CD4-positive, alpha-beta T cell (primary cell): Measurements from ENCODE around the gene SELENOS. TPM values are rescaled to one million over a fixed set of nuclear protein-coding genes. Genes with fewer than 3 reads are reported as not detected.

Experiments
- ATAC-seq: fragments of 200-7000 bp; cut with Tn5 transposase; one replicate; pipeline ENCODE4 v1.10.0; 2022; ENCODE audit warnings: mild to moderate bottlenecking; ENCODE audit not compliant: poor library complexity
- CTCF ChIA-PET: fragments of 350-600 bp; sonication (Branson Sonifier 250); formaldehyde crosslinking; loops from one replicate; lab custom pipeline; 2021; ENCODE audit warnings: antibody characterized with exemption, inconsistent platforms; lab: Charles Lee
- POLR2A ChIA-PET: fragments of 350-600 bp; sonication (Branson Sonifier 250); formaldehyde crosslinking; loops from one replicate; lab custom pipeline; 2021; ENCODE audit warnings: antibody characterized with exemption, inconsistent platforms; lab: Charles Lee
- DNase-seq, 14 experiments: peaks; one replicate each; pipeline ENCODE4 v3.0.0-alpha.2; 2013 to 2020; ENCODE audit warnings: mixed read lengths in 2 of 14
- H3K27ac ChIP-seq, 2 donors: one replicate each; pipeline versions ENCODE4 v1.5.1 to v1.7.0; 2013; ENCODE audit warnings: low read length in 2 of 2, low read depth in 1 of 2, mild to moderate bottlenecking in 1 of 2
- H3K27me3 ChIP-seq, 2 experiments: 1 replicate in 1 of 2; 2 replicates in 1 of 2; pipeline versions ENCODE4 v1.6.1 to v1.7.0; 2013; ENCODE audit warnings: low read length in 2 of 2, control low read depth in 1 of 2, mild to moderate bottlenecking in 1 of 2, moderate library complexity in 1 of 2; ENCODE audit not compliant: insufficient read depth in 2 of 2, control insufficient read depth in 1 of 2
- H3K36me3 ChIP-seq: one replicate; pipeline ENCODE4 v1.6.1; 2013; ENCODE audit warnings: low read length, control low read depth; ENCODE audit not compliant: insufficient read depth
- H3K4me1 ChIP-seq: one replicate; pipeline ENCODE4 v1.6.1; 2013; ENCODE audit warnings: low read length, control low read depth; ENCODE audit not compliant: insufficient read depth
- H3K4me3 ChIP-seq: one replicate; pipeline ENCODE4 v1.5.1; 2013; ENCODE audit warnings: mild to moderate bottlenecking, low read length, moderate library complexity
- H3K9me3 ChIP-seq, 2 experiments: 1 replicate in 1 of 2; 2 replicates in 1 of 2; pipeline versions ENCODE4 v1.6.1 to v1.7.0; 2013; ENCODE audit warnings: low read length in 2 of 2, mild to moderate bottlenecking in 2 of 2, control low read depth in 1 of 2, moderate library complexity in 1 of 2; ENCODE audit not compliant: control insufficient read depth in 1 of 2, insufficient read depth in 1 of 2
- H3K27ac Mint-ChIP-seq: one replicate; pipeline ENCODE4 v1.8.0; 2020; ENCODE audit warnings: mixed read lengths
- H3K27me3 Mint-ChIP-seq: one replicate; pipeline ENCODE4 v1.8.0; 2021; ENCODE audit warnings: mixed read lengths
- H3K36me3 Mint-ChIP-seq: one replicate; pipeline ENCODE4 v1.8.0; 2021; ENCODE audit warnings: low read depth, mixed read lengths
- H3K4me1 Mint-ChIP-seq: one replicate; pipeline ENCODE4 v1.8.0; 2021; ENCODE audit warnings: low read depth, mixed read lengths
- H3K4me3 Mint-ChIP-seq: one replicate; pipeline ENCODE4 v1.8.0; 2020; ENCODE audit warnings: mild to moderate bottlenecking, mixed read lengths
- H3K9me3 Mint-ChIP-seq: one replicate; pipeline ENCODE4 v1.8.0; 2020; ENCODE audit warnings: mixed read lengths
- intact Hi-C, 2 experiments: fragments of 100-400 bp; cut with DNase I in 1 of 2; cut with micrococcal nuclease in 1 of 2; formaldehyde crosslinking; loops; one replicate each; pipeline versions ENCODE4 v1.15.1 to v1.9.0; 2023 to 2025; cut with DNase I, micrococcal nuclease
- total RNA-seq, 174 experiments: library from RNA in 2 of 174; stranded (reverse) in 2 of 174; gene quantifications; one replicate each; pipeline ENCODE4 v1.2.3 and lab custom pipeline; 2021 to 2026
- TF ChIP-seq, protein P1 (sequence below): fragments of 200-600 bp; IDR thresholded peaks from one replicate; pipeline ENCODE4 v1.8.0; 2022; ENCODE audit warnings: antibody characterized with exemption, mild to moderate bottlenecking

Gene SELENOS
- total RNA-seq, 2 experiments from 2014 or later, result 41.7 to 48.5 TPM

- no peaks in the 10 kb centered on the region for H3K9me3 Mint-ChIP-seq
- intact Hi-C loops, result no loop called here
- TF ChIP-seq, protein P1, sequence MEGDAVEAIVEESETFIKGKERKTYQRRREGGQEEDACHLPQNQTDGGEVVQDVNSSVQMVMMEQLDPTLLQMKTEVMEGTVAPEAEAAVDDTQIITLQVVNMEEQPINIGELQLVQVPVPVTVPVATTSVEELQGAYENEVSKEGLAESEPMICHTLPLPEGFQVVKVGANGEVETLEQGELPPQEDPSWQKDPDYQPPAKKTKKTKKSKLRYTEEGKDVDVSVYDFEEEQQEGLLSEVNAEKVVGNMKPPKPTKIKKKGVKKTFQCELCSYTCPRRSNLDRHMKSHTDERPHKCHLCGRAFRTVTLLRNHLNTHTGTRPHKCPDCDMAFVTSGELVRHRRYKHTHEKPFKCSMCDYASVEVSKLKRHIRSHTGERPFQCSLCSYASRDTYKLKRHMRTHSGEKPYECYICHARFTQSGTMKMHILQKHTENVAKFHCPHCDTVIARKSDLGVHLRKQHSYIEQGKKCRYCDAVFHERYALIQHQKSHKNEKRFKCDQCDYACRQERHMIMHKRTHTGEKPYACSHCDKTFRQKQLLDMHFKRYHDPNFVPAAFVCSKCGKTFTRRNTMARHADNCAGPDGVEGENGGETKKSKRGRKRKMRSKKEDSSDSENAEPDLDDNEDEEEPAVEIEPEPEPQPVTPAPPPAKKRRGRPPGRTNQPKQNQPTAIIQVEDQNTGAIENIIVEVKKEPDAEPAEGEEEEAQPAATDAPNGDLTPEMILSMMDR, result no peak
- no peak overlapping the region for H3K27ac Mint-ChIP-seq
- H3K4me3 Mint-ChIP-seq, result no peak overlapping the region
- no peaks in the 10 kb centered on the region for H3K4me1 ChIP-seq
- H3K36me3 Mint-ChIP-seq, result no peaks in the 10 kb centered on the region
- H3K27me3 ChIP-seq, result peaks cover 0 to 2% of the 10 kb centered on the region in 2 experiments
- H3K27ac ChIP-seq, result no peak overlapping the region
- POLR2A ChIA-PET, result interaction anchor here (1.0 kb wide), 1 partner anchor 13 kb away, joined by 3 read pairs; no protein-coding TSS in a partner anchor
- ATAC-seq (no peak), DNase-seq (peak in 1 of 14 experiments; percentile 29)
- H3K4me3 ChIP-seq, result no peak overlapping the region
- no peaks in the 10 kb centered on the region for H3K36me3 ChIP-seq
- no peaks in the 10 kb centered on the region for H3K9me3 ChIP-seq
- H3K4me1 Mint-ChIP-seq, result no peaks in the 10 kb centered on the region
- peaks cover 3% of the 10 kb centered on the region for H3K27me3 Mint-ChIP-seq
- CTCF ChIA-PET, result no interaction called here
These were observed 30.0 kb upstream of the SELENOS start for GRCh38 chr15:101307048-101307896.

DNA sequence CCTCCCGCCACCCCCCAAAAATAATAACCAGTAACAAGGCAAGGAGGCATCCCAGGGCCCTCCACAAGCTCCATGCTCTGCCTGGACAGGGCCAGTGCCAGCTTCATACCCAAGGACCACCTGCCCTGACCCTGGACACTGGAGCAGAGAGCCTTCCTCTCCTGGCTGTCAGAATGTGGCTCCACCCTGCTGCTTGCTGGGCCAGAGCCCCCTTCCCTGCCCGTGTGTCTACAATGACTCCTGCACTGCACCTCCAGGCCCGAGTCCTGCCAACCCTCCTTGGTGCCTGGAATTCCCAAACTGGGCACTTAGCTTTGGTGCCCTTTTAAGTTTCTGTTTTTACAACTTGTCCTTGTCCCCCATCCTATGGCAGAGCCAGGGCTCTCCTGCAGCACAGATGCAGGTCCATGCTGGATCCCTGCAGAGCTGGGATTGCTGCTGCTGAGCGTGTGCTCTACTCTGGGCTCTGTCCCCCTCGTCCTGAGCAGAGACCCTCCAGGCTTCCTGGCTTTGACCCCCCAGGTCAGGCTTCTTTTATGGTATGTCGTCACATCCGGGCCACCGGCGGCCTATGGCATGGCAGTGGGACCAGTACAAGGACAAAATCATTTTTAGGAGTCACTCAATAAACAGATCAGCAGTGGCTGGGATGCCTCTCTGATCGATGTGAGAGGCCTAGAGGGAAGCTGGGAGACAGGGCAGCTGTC lies 29.2 kb upstream of the SELENOS start:
- Mint-ChIP-seq H3K4me3 (no peak overlapping the region), H3K9me3 (no peaks in the 10 kb centered on the region), H3K4me1 (no peaks in the 10 kb centered on the region), H3K27ac (no peak overlapping the region), H3K27me3 (no peaks in the 10 kb centered on the region), H3K36me3 (no peaks in the 10 kb centered on the region)
- Histone ChIP-seq H3K4me3 (no peak overlapping the region), H3K9me3 (no peaks in the 10 kb centered on the region), H3K4me1 (no peaks in the 10 kb centered on the region), H3K27me3 (peaks cover 0 to 2% of the 10 kb centered on the region in 2 experiments), H3K36me3 (no peaks in the 10 kb centered on the region), H3K27ac (no peak overlapping the region)
- CTCF ChIA-PET, result no interaction called here
- POLR2A ChIA-PET, result no interaction called here
- ATAC-seq (no peak), DNase-seq (peak in 1 of 14 experiments; percentile 20)
- intact Hi-C loops, result no loop called here
- TF ChIP-seq, protein P1, result no peak

GRCh38 chr15:101305820-101306255 lies 28.6 kb upstream of the SELENOS start:
- ChIA-PET POLR2A (no interaction called here), CTCF (interaction anchor here (0.7 kb wide), 1 partner anchor 15 kb away, joined by 4 read pairs; no protein-coding TSS in a partner anchor)
- intact Hi-C loops, result no loop called here
- Histone ChIP-seq H3K4me3 (no peak overlapping the region), H3K27me3 (peaks cover 0 to 2% of the 10 kb centered on the region in 2 experiments), H3K9me3 (no peaks in the 10 kb centered on the region), H3K4me1 (no peaks in the 10 kb centered on the region), H3K36me3 (no peaks in the 10 kb centered on the region), H3K27ac (no peak overlapping the region)
- peak in 1 of 14 experiments; percentile 24 for DNase-seq
- no peak overlapping the region for H3K4me3 Mint-ChIP-seq
- H3K4me1 Mint-ChIP-seq, result no peaks in the 10 kb centered on the region
- no peaks in the 10 kb centered on the region for H3K9me3 Mint-ChIP-seq
- no peak overlapping the region for H3K27ac Mint-ChIP-seq
- no peak for ATAC-seq
- TF ChIP-seq, protein P1, result no peak
- H3K36me3 Mint-ChIP-seq, result no peaks in the 10 kb centered on the region
- H3K27me3 Mint-ChIP-seq, result no peaks in the 10 kb centered on the region
